ENCODE data around the gene CLTA. TPM values are rescaled to one million over a fixed set of nuclear protein-coding genes. Genes with fewer than 3 reads are reported as not detected.

CLTA gene
- total RNA-seq, 1 experiment from 2014 or later = 760 TPM

- Histone ChIP-seq H3K27ac (ENCODE audit: low read length) (no peak overlapping the region), H3K36me3 (ENCODE audit: control insufficient read depth, insufficient read depth, low read length) (no peaks in the 10 kb centered on the region), H3K27me3 (ENCODE audit: control insufficient read depth, insufficient read depth, low read length) (no peaks in the 10 kb centered on the region), H3K4me3 (ENCODE audit: low read depth in 2 of 2, low read length in 2 of 2) (no peak overlapping the region), H3K4me1 (ENCODE audit: control insufficient read depth, insufficient read depth, low read length) (peaks cover 11% of the 10 kb centered on the region; the same call in 1 of the 2 replicates), H3K9me3 (ENCODE audit: control insufficient read depth, insufficient read depth, low read depth, low read length) (no peaks in the 10 kb centered on the region)
- in situ Hi-C loops (cut with HindIII; ENCODE audit: low pct_unique_long_range_greater_than_20kb, low sequenced_read_pairs) (no loop called here), intact Hi-C loops (cut with micrococcal nuclease; ENCODE audit: unreplicated experiment) (no loop called here)
- CTCF ChIA-PET = interaction anchor here (0.6 to 4.8 kb wide), 6 partner anchors 16 to 141 kb away, joined by 3 to 37 read pairs (median 11); partner anchors contain the start of gene CLTA
- BruUV-seq (replicated peaks) = no TSS peak
- no peak for DNase-seq (ENCODE audit: low read depth, low spot score)
- POLR2A ChIA-PET = interaction anchor here (0.7 to 1.5 kb wide), 3 partner anchors 17 to 27 kb away, joined by 4 to 8 read pairs (median 7); partner anchors contain the start of gene CLTA
- no peak for ATAC-seq
- TF ChIP-seq CTCF (IDR thresholded peaks at IDR 0.05) (no peak), REST (IDR thresholded peaks at IDR 0.05; ENCODE audit: insufficient read depth in 1 of 2, low read depth in 2 of 2, low read length in 1 of 2) (no peak)
Measured at GRCh38 chr9:36164372-36164771, 26.3 kb upstream of the CLTA start.

GRCh38 chr9:36164989-36165388, 25.7 kb upstream of the CLTA start:
- POLR2A ChIA-PET = interaction anchor here (0.7 to 1.5 kb wide), 3 partner anchors 18 to 26 kb away, joined by 4 to 8 read pairs (median 7); partner anchors contain the start of gene CLTA
- intact Hi-C loops (cut with micrococcal nuclease; ENCODE audit: unreplicated experiment) = no loop called here
- H3K4me1 ChIP-seq (ENCODE audit: control insufficient read depth, insufficient read depth, low read length) = peaks cover 11% of the 10 kb centered on the region; the same call in 1 of the 2 replicates

More at GRCh38 chr9:36164989-36165388, 25.7 kb upstream of the CLTA start:
- H3K9me3 ChIP-seq (ENCODE audit: control insufficient read depth, insufficient read depth, low read depth, low read length) = no peaks in the 10 kb centered on the region
- no peak overlapping the region for H3K4me3 ChIP-seq (ENCODE audit: low read depth in 2 of 2, low read length in 2 of 2)
- no TSS peak for BruUV-seq (replicated peaks)
- H3K27ac ChIP-seq (ENCODE audit: low read length) = no peak overlapping the region
- H3K36me3 ChIP-seq (ENCODE audit: control insufficient read depth, insufficient read depth, low read length) = no peaks in the 10 kb centered on the region
- ATAC-seq (no peak), DNase-seq (ENCODE audit: low read depth, low spot score) (no peak)
- in situ Hi-C loops (cut with HindIII; ENCODE audit: low pct_unique_long_range_greater_than_20kb, low sequenced_read_pairs) = no loop called here
- CTCF ChIA-PET = interaction anchor here (0.5 to 4.8 kb wide), 8 partner anchors 17 to 220 kb away, joined by 3 to 37 read pairs (median 8); partner anchors contain the start of gene CLTA
- no peak for TF ChIP-seq REST (IDR thresholded peaks at IDR 0.05; ENCODE audit: insufficient read depth in 1 of 2, low read depth in 2 of 2, low read length in 1 of 2)
- TF ChIP-seq CTCF (IDR thresholded peaks at IDR 0.05) = no peak
- TF ChIP-seq SIN3A (IDR thresholded peaks at IDR 0.05; ENCODE audit: borderline replicate concordance, insufficient read depth, low read depth, low read length) = no peak
- no peak for TF ChIP-seq POLR2AphosphoS5 (IDR thresholded peaks at IDR 0.05; ENCODE audit: low read depth, low read length)
- TF ChIP-seq TCF7L2 (IDR thresholded peaks at IDR 0.05; ENCODE audit: low read depth, low read length) = no peak
- no peaks in the 10 kb centered on the region for H3K27me3 ChIP-seq (ENCODE audit: control insufficient read depth, insufficient read depth, low read length)
